Neural progenitor cell (in vitro differentiated cells): ENCODE results near the gene ADCK1. TPM values are rescaled to one million over a fixed set of nuclear protein-coding genes. Genes with fewer than 3 reads are reported as not detected.

Experiments
- DNase-seq: peaks from one replicate; pipeline ENCODE4 v3.0.0-alpha.2; 2016; ENCODE audit warnings: low spot score
- H2AFZ ChIP-seq: fragments of 200-600 bp; sonication (generic); replicated peaks from 2 replicates; pipeline ENCODE4 v1.6.1; 2016; ENCODE audit warnings: antibody characterized with exemption
- H3F3A ChIP-seq: fragments of 200-600 bp; sonication (generic); 2 replicates; pipeline ENCODE4 v1.6.1; 2016; ENCODE audit warnings: antibody characterized with exemption, low read depth
- H3K27ac ChIP-seq: fragments of 200-600 bp; sonication (generic); 2 replicates; pipeline ENCODE4 v1.5.1; 2016; ENCODE audit warnings: mild to moderate bottlenecking
- H3K27me3 ChIP-seq: fragments of 200-600 bp; sonication (generic); 2 replicates; pipeline ENCODE4 v1.6.1; 2016; ENCODE audit warnings: mild to moderate bottlenecking, moderate library complexity
- H3K36me3 ChIP-seq: fragments of 200-600 bp; sonication (generic); 2 replicates; pipeline ENCODE4 v1.5.1; 2016
- H3K4me1 ChIP-seq: fragments of 200-600 bp; sonication (generic); 2 replicates; pipeline ENCODE4 v1.6.1; 2016; ENCODE audit warnings: mixed run types
- H3K4me2 ChIP-seq: fragments of 200-600 bp; sonication (generic); 2 replicates; pipeline ENCODE4 v1.6.1; 2016
- H3K4me3 ChIP-seq: fragments of 200-600 bp; sonication (generic); 2 replicates; pipeline ENCODE4 v1.5.1; 2016
- H3K79me2 ChIP-seq: fragments of 200-600 bp; sonication (generic); 2 replicates; pipeline ENCODE4 v1.6.1; 2016; ENCODE audit warnings: low read depth
- H3K9ac ChIP-seq: fragments of 200-600 bp; sonication (generic); 2 replicates; pipeline ENCODE4 v1.6.1; 2016
- H3K9me3 ChIP-seq: fragments of 200-600 bp; sonication (generic); 2 replicates; pipeline ENCODE4 v1.5.1; 2016; ENCODE audit warnings: low read depth
- H4K20me1 ChIP-seq: fragments of 200-600 bp; sonication (generic); 2 replicates; pipeline ENCODE4 v1.6.1; 2016; ENCODE audit warnings: low read depth
- H3K27ac Mint-ChIP-seq: 3 replicates; pipeline ENCODE4 v1.8.0; 2021; ENCODE audit warnings: mixed read lengths
- H3K27me3 Mint-ChIP-seq: 2 replicates; pipeline ENCODE4 v1.8.0; 2022; ENCODE audit warnings: low read depth, mild to moderate bottlenecking, inconsistent platforms, moderate library complexity, mixed read lengths; ENCODE audit not compliant: insufficient read depth
- H3K36me3 Mint-ChIP-seq: 3 replicates; pipeline ENCODE4 v1.8.0; 2021; ENCODE audit warnings: mixed read lengths
- H3K4me1 Mint-ChIP-seq: 3 replicates; pipeline ENCODE4 v1.8.0; 2021; ENCODE audit warnings: mixed read lengths
- H3K4me3 Mint-ChIP-seq: 3 replicates; pipeline ENCODE4 v1.8.0; 2021; ENCODE audit warnings: mild to moderate bottlenecking, moderate library complexity, mixed read lengths
- H3K9me3 Mint-ChIP-seq: 3 replicates; pipeline ENCODE4 v1.8.0; 2020; ENCODE audit warnings: mixed read lengths
- EZH2 ChIP-seq: fragments of 200-600 bp; sonication (generic); IDR thresholded peaks from 2 replicates; pipeline ENCODE4 v1.6.1; 2017; ENCODE audit warnings: antibody characterized with exemption, mild to moderate bottlenecking, moderate library complexity
- EZH2phosphoT487 ChIP-seq: fragments of 200-600 bp; sonication (generic); IDR thresholded peaks from 2 replicates; pipeline ENCODE4 v1.6.1; 2017; ENCODE audit warnings: antibody characterized with exemption
- total RNA-seq: library from RNA; depleted of rRNA; stranded (reverse); fragments of >200 nt; gene quantifications from 2 replicates; pipeline ENCODE4 v1.2.3, GENCODE V29; 2015; ENCODE audit warnings: low replicate concordance
- TF ChIP-seq, protein P1 (sequence below): fragments of 200-600 bp; sonication (generic); IDR thresholded peaks from 2 replicates; pipeline ENCODE4 v1.5.1; 2017; ENCODE audit warnings: antibody characterized with exemption, mild to moderate bottlenecking

The ADCK1 gene
- total RNA-seq, 1 donor from 2014 or later = 1.6 TPM

DNA sequence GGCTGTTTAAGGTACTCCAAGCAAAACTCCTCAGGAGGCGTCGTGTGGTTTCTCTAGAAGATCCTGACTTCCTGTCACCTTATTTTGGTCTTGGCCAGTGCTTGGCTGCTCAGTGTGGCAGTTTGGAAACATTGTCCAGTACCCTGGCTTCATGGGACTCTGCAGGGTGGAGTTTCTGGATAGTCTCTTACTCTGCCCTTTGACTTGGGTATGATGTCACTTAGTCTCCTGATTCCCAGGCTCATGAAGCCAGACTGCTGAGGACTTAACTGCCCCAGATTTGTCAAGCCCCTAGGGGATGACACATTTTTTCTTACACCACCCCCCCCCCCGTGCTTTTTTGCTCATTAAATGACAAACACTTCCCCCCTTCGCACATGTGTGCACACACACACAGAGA lies 82.7 kb downstream of the ADCK1 start:
- peaks cover 27% of the 10 kb centered on the region for H3K4me1 Mint-ChIP-seq
- H3K27me3 ChIP-seq = no peaks in the 10 kb centered on the region
- no peak overlapping the region for H3K4me3 ChIP-seq
- H3K27ac ChIP-seq = no peak overlapping the region
- H2AFZ ChIP-seq = no peak overlapping the region
- TF ChIP-seq, protein P1, sequence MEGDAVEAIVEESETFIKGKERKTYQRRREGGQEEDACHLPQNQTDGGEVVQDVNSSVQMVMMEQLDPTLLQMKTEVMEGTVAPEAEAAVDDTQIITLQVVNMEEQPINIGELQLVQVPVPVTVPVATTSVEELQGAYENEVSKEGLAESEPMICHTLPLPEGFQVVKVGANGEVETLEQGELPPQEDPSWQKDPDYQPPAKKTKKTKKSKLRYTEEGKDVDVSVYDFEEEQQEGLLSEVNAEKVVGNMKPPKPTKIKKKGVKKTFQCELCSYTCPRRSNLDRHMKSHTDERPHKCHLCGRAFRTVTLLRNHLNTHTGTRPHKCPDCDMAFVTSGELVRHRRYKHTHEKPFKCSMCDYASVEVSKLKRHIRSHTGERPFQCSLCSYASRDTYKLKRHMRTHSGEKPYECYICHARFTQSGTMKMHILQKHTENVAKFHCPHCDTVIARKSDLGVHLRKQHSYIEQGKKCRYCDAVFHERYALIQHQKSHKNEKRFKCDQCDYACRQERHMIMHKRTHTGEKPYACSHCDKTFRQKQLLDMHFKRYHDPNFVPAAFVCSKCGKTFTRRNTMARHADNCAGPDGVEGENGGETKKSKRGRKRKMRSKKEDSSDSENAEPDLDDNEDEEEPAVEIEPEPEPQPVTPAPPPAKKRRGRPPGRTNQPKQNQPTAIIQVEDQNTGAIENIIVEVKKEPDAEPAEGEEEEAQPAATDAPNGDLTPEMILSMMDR = no peak
- no peak for TF ChIP-seq EZH2phosphoT487
- no peak for TF ChIP-seq EZH2
- no peaks in the 10 kb centered on the region for H3F3A ChIP-seq
- H3K4me2 ChIP-seq = no peak overlapping the region
- H3K79me2 ChIP-seq = no peaks in the 10 kb centered on the region
- H3K4me3 Mint-ChIP-seq = no peak overlapping the region
- H3K9me3 Mint-ChIP-seq = no peaks in the 10 kb centered on the region
- peak overlapping the region; percentile 91 for H3K27ac Mint-ChIP-seq
- H3K9ac ChIP-seq = no peak overlapping the region
- peaks cover 12% of the 10 kb centered on the region for H3K4me1 ChIP-seq
- no peaks in the 10 kb centered on the region for H4K20me1 ChIP-seq
- H3K9me3 ChIP-seq = no peaks in the 10 kb centered on the region
- DNase-seq = no peak
- H3K27me3 Mint-ChIP-seq = peaks cover 5% of the 10 kb centered on the region
- H3K36me3 ChIP-seq = no peaks in the 10 kb centered on the region
- no peaks in the 10 kb centered on the region for H3K36me3 Mint-ChIP-seq

DNA sequence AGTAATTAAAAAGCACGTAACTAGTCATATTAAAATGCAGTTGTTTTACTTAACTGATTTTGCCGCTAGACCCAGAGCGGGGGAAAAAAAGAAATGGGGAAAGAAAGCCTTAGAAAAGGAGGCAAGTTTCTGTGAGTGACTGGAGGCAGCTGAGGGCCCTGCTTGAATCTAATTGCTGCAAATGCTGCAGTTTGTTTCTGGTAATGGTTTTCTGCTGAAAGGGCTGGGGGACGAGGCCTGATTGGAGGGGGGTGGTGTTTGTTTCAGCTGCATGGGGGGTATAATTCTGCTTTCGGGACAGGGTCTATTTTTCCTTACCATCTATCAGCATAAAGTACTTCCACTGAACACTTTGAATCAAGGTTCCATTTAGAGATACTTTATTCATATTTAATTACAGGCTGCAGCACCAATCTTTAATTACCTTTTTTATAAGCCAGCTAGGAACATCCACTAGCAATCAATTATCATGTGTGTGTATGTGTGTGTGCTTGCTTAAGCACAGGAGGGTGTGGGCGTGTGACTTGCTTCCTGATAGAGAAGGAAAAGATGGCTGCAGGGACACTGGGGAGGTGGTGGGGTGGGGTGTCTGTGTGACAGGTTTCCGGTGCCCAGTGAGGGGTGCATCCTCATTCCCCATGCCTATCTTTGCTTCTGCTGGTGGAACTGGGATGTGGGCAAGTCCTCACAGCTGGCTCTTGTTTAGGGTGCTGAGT lies 83.4 kb downstream of the ADCK1 start:
- TF ChIP-seq, protein P1 = no peak
- TF ChIP-seq EZH2phosphoT487 = no peak
- Histone ChIP-seq H4K20me1 (no peaks in the 10 kb centered on the region), H3K9me3 (no peaks in the 10 kb centered on the region), H3K27me3 (no peaks in the 10 kb centered on the region), H3K9ac (no peak overlapping the region), H3F3A (no peaks in the 10 kb centered on the region), H3K4me1 (peaks cover 12% of the 10 kb centered on the region), H3K27ac (no peak overlapping the region), H2AFZ (no peak overlapping the region), H3K79me2 (no peaks in the 10 kb centered on the region), H3K4me2 (no peak overlapping the region), H3K36me3 (no peaks in the 10 kb centered on the region), H3K4me3 (no peak overlapping the region)
- Mint-ChIP-seq H3K27ac (peak overlapping the region; percentile 76), H3K27me3 (peaks cover 5% of the 10 kb centered on the region), H3K4me3 (no peak overlapping the region), H3K4me1 (peaks cover 27% of the 10 kb centered on the region), H3K9me3 (no peaks in the 10 kb centered on the region), H3K36me3 (peaks cover 6% of the 10 kb centered on the region)
- no peak for DNase-seq

- Mint-ChIP-seq H3K27ac (no peak overlapping the region), H3K4me3 (no peak overlapping the region), H3K27me3 (peaks cover 5% of the 10 kb centered on the region), H3K9me3 (no peaks in the 10 kb centered on the region), H3K4me1 (peaks cover 27% of the 10 kb centered on the region), H3K36me3 (peaks cover 8% of the 10 kb centered on the region)
- Histone ChIP-seq H3F3A (no peaks in the 10 kb centered on the region), H3K4me2 (no peak overlapping the region), H3K9ac (no peak overlapping the region), H2AFZ (no peak overlapping the region), H3K79me2 (no peaks in the 10 kb centered on the region), H3K4me3 (no peak overlapping the region), H3K36me3 (no peaks in the 10 kb centered on the region), H3K27ac (no peak overlapping the region), H3K4me1 (peaks cover 12% of the 10 kb centered on the region), H3K9me3 (no peaks in the 10 kb centered on the region), H3K27me3 (no peaks in the 10 kb centered on the region), H4K20me1 (no peaks in the 10 kb centered on the region)
- TF ChIP-seq EZH2 = no peak
- TF ChIP-seq, protein P1 = no peak
- TF ChIP-seq EZH2phosphoT487 = no peak
- DNase-seq = no peak
These were observed 83.9 kb downstream of the ADCK1 start for GRCh38 chr14:77883847-77884238.
